ENCODE measurements around the gene GRM4.

The GRM4 gene

GRCh38 chr6:34037151-34037550 lies 108.7 kb downstream of the GRM4 start:
- Histone ChIP-seq H3K9me3 (ENCODE audit: severe bottlenecking) (no peaks in the 10 kb centered on the region), H3K36me3 (peaks cover 19% of the 10 kb centered on the region), H3K27ac (no peak overlapping the region), H3K4me3 (ENCODE audit: low read depth, low read length) (no peak overlapping the region), H3K27me3 (ENCODE audit: insufficient read depth, low read depth, severe bottlenecking) (no peaks in the 10 kb centered on the region)
- DNase-seq: no peak
- no peak for TF ChIP-seq CTCF (IDR thresholded peaks at IDR 0.05; ENCODE audit: low read depth, low read length)

GRCh38 chr6:34036357-34037069 lies 109.4 kb downstream of the GRM4 start:
- Histone ChIP-seq H3K36me3 (peaks cover 19% of the 10 kb centered on the region), H3K27ac (no peak overlapping the region), H3K9me3 (ENCODE audit: severe bottlenecking) (no peaks in the 10 kb centered on the region), H3K27me3 (ENCODE audit: insufficient read depth, low read depth, severe bottlenecking) (no peaks in the 10 kb centered on the region), H3K4me3 (ENCODE audit: low read depth, low read length) (no peak overlapping the region)
- no peak for TF ChIP-seq CTCF (IDR thresholded peaks at IDR 0.05; ENCODE audit: low read depth, low read length)
- no peak for DNase-seq

GRCh38 chr6:34035704-34036356 lies 110.1 kb downstream of the GRM4 start:
- Histone ChIP-seq H3K4me3 (ENCODE audit: low read depth, low read length) (no peak overlapping the region), H3K9me3 (ENCODE audit: severe bottlenecking) (no peaks in the 10 kb centered on the region), H3K36me3 (peaks cover 19% of the 10 kb centered on the region), H3K27ac (no peak overlapping the region), H3K27me3 (ENCODE audit: insufficient read depth, low read depth, severe bottlenecking) (no peaks in the 10 kb centered on the region)
- TF ChIP-seq CTCF (IDR thresholded peaks at IDR 0.05; ENCODE audit: low read depth, low read length): no peak
- DNase-seq: no peak

- Histone ChIP-seq H3K27me3 (ENCODE audit: insufficient read depth, low read depth, severe bottlenecking) (no peaks in the 10 kb centered on the region), H3K9me3 (ENCODE audit: severe bottlenecking) (no peaks in the 10 kb centered on the region), H3K27ac (no peak overlapping the region), H3K4me3 (ENCODE audit: low read depth, low read length) (no peak overlapping the region), H3K36me3 (peaks cover 25% of the 10 kb centered on the region)
- DNase-seq: no peak
- no peak for TF ChIP-seq CTCF (IDR thresholded peaks at IDR 0.05; ENCODE audit: low read depth, low read length)
Measured at GRCh38 chr6:34035161-34035560, 110.7 kb downstream of the GRM4 start.

GRCh38 chr6:34032856-34033255 lies 113.0 kb downstream of the GRM4 start:
- Histone ChIP-seq H3K36me3 (peaks cover 28% of the 10 kb centered on the region), H3K4me3 (ENCODE audit: low read depth, low read length) (no peak overlapping the region), H3K9me3 (ENCODE audit: severe bottlenecking) (no peaks in the 10 kb centered on the region), H3K27me3 (ENCODE audit: insufficient read depth, low read depth, severe bottlenecking) (no peaks in the 10 kb centered on the region), H3K27ac (no peak overlapping the region)
- no peak for DNase-seq
- TF ChIP-seq CTCF (IDR thresholded peaks at IDR 0.05; ENCODE audit: low read depth, low read length): no peak
